ENCODE measurements around the gene SCLY.

The SCLY gene

DNA sequence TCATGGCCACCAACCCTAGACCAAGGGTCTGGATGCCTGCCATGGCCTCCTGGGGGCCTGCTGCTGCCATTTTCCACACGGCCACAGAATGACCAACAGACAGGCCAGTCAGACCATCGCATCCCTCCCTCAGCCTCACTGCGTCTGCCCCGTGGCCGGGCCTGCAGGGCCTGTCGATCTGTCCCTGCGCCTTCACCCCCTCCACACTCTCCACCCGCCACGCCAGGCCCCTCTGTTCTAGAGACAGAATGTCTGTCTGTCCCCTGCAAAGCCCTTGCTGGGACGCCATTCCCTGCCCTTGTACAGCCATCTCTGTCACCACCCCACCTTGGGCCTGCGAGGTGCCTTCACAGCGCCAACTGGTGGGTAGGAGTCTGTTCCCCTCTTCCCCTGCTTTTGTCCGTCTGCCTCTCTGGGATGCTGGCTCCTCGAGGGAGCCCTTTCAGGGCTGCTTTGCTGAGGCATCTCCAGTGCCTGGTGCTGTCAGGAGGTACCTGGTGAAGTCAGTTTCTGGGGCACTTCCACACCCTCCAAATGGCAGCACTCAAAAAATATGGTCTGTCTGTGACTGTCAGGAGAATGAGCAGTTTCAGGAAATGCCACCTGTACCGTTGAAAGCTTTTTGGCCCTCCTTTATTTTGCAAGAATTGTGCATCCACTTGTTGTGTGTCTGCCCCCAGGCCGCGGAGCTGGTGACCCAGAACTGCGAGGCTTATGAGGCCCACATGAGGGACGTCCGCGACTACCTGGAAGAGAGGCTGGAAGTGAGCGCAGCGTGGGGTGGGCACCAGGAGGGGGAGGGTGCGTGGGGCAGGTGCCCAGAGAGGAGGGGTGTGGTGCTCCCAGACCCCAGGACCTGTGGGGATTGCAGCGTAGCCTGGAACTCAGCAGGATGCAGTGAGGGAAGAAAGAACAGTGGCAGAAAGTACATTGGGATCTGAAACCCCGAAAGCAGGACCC, 32.7 kb downstream of the SCLY start:
- FAIRE-seq (no peak), DNase-seq (ENCODE audit: insufficient read length, low spot score) (no peak)
- TF ChIP-seq POU2F2 (IDR thresholded peaks at IDR 0.05; ENCODE audit: low read depth, low read length): no peak

DNA sequence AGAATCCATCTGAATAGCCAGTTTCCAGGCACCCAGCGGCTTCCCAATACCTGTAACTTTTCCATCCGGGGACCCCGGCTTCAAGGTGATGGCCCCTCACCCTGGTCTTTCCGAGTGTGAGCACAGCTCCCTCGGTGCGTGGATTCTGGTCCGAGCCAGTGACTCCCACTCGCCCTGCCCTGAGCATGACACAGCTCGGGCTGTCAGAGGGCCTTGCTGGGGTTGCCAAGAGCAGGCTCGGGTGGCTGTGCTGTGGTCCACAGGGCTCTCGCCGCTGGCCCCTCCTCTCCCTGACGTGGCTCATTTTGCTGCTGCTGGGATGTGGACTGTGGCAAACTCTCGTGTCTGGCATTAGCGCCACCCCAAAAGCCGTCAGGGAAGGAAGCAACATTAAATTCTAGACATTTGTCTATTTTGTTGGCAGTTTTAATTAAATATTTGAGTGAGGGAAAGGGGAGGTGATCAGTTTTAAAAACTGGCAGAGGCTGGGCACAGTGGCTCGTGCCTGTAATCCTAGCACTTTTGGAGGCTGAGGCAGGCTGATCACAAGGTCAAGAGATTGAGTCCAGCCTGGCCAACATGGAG, 33.7 kb downstream of the SCLY start:
- TF ChIP-seq TAF1 (IDR thresholded peaks at IDR 0.05; ENCODE audit: low read depth, low read length): no peak
- TF ChIP-seq SPI1 (IDR thresholded peaks at IDR 0.05; ENCODE audit: low read depth, low read length): no peak
- TF ChIP-seq POLR2AphosphoS5 (IDR thresholded peaks at IDR 0.05; ENCODE audit: low read depth, low read length): no peak
- TF ChIP-seq POLR2A (IDR thresholded peaks at IDR 0.05; ENCODE audit: low read depth, low read length): no peak
- TF ChIP-seq PAX5 (IDR thresholded peaks at IDR 0.05; ENCODE audit: insufficient read depth, low read length, severe bottlenecking): no peak
- no peak for TF ChIP-seq POU2F2 (IDR thresholded peaks at IDR 0.05; ENCODE audit: low read depth, low read length)
- DNase-seq (ENCODE audit: insufficient read length, low spot score) (no peak), FAIRE-seq (no peak)

GRCh38 chr2:238095143-238095542, 34.3 kb downstream of the SCLY start:
- DNase-seq (ENCODE audit: insufficient read length, low spot score) (no peak), FAIRE-seq (no peak)
- TF ChIP-seq POLR2AphosphoS5 (IDR thresholded peaks at IDR 0.05; ENCODE audit: low read depth, low read length) (no peak), SPI1 (IDR thresholded peaks at IDR 0.05; ENCODE audit: low read depth, low read length) (no peak), TAF1 (IDR thresholded peaks at IDR 0.05; ENCODE audit: low read depth, low read length) (no peak)

DNA sequence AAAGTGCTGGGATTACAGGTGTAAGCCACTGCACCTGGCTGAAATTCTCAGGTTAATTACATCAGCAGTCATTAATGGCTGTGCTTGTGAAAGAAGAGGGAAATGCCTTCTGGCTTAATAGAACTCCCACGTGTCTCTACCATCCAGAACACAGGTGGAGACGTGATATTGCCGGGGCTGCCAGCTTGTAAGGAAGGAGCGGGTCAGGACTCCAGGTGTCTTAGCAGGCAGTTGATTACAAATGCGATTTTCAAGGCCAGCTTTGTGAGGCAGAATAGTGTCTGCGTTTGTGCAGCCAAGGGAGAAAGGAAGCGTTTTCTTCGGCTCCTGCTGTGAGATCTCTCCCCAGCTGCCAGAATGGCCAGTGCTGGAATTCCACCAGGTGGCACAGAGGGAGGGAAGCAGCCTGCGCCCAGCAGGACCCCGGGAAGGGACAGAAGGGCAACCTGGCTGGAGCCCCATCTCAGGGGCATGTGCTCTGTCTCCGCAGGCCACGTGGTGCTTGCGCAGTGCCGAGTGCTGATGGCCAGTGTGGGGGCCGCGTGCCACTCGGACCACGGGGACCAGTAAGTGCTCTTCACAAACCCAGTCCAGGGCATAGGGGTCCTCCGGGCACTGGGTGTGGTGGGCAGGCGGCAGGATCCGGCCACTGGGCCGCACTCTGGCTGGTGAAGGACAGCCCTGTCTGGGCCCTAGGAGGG, 35.7 kb downstream of the SCLY start:
- no peak for DNase-seq (ENCODE audit: insufficient read length, low spot score)
- no peak for TF ChIP-seq POU2F2 (IDR thresholded peaks at IDR 0.05; ENCODE audit: low read depth, low read length)
- TF ChIP-seq SPI1 (IDR thresholded peaks at IDR 0.05; ENCODE audit: low read depth, low read length): no peak
- no peak for TF ChIP-seq POLR2A (IDR thresholded peaks at IDR 0.05; ENCODE audit: low read depth, low read length)
- no peak for TF ChIP-seq TAF1 (IDR thresholded peaks at IDR 0.05; ENCODE audit: low read depth, low read length)
- TF ChIP-seq PAX5 (IDR thresholded peaks at IDR 0.05; ENCODE audit: insufficient read depth, low read length, severe bottlenecking): no peak
- no peak for TF ChIP-seq POLR2AphosphoS5 (IDR thresholded peaks at IDR 0.05; ENCODE audit: low read depth, low read length)
- no peak for FAIRE-seq

GRCh38 chr2:238097201-238097987, 36.6 kb downstream of the SCLY start:
- no peak for DNase-seq (ENCODE audit: insufficient read length, low spot score)
- no peak for TF ChIP-seq POLR2AphosphoS5 (IDR thresholded peaks at IDR 0.05; ENCODE audit: low read depth, low read length)
- TF ChIP-seq SPI1 (IDR thresholded peaks at IDR 0.05; ENCODE audit: low read depth, low read length): no peak
- TF ChIP-seq PAX5 (IDR thresholded peaks at IDR 0.05; ENCODE audit: insufficient read depth, low read length, severe bottlenecking): no peak
- FAIRE-seq: no peak

DNA sequence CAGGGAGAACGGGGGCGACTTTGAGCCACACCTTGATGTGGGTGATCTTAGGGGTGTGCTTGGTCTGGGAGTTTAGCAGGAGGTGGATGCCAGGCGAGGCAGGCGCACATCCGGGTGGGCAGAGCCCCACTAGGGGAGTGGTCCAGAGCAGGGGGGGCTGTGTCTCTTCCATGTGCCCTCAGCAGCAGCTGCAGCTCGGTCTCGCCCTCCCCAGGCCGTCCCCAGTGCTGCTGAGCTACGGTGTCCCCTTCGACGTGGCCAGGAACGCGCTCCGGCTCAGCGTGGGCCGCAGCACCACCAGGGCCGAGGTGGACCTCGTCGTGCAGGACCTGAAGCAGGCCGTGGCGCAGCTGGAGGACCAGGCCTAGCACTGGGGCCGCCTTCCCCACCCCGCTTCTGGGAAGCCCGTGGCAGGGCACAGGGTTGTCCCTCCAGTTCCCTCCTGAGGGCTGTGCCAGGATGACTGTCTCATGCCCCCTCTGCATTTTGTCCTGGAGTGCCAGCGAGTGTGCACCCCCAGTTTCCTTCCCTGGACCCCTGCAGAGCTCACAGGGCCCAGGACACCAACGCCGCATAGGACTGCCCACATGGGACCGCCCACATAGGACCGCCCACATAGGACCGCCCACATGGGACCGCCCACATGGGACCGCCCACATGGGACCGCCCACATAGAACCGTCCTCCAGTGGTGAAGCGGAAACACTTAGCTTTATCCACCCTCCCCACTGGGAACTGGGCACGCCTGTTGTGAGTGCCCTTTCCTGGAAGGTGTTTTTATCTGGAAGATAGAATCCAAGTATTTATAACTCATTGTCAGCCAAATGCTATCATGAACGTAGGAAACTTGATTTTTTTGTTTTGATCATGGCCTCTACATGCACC, 37.4 kb downstream of the SCLY start:
- TF ChIP-seq PAX5 (IDR thresholded peaks at IDR 0.05; ENCODE audit: insufficient read depth, low read length, severe bottlenecking) (no peak), POLR2AphosphoS5 (IDR thresholded peaks at IDR 0.05; ENCODE audit: low read depth, low read length) (no peak), TAF1 (IDR thresholded peaks at IDR 0.05; ENCODE audit: low read depth, low read length) (no peak), POLR2A (IDR thresholded peaks at IDR 0.05; ENCODE audit: low read depth, low read length) (no peak), POU2F2 (IDR thresholded peaks at IDR 0.05; ENCODE audit: low read depth, low read length) (no peak), SPI1 (IDR thresholded peaks at IDR 0.05; ENCODE audit: low read depth, low read length) (no peak)
- DNase-seq (ENCODE audit: insufficient read length, low spot score): peak; percentile 85
- peak; percentile 94 for FAIRE-seq

DNA sequence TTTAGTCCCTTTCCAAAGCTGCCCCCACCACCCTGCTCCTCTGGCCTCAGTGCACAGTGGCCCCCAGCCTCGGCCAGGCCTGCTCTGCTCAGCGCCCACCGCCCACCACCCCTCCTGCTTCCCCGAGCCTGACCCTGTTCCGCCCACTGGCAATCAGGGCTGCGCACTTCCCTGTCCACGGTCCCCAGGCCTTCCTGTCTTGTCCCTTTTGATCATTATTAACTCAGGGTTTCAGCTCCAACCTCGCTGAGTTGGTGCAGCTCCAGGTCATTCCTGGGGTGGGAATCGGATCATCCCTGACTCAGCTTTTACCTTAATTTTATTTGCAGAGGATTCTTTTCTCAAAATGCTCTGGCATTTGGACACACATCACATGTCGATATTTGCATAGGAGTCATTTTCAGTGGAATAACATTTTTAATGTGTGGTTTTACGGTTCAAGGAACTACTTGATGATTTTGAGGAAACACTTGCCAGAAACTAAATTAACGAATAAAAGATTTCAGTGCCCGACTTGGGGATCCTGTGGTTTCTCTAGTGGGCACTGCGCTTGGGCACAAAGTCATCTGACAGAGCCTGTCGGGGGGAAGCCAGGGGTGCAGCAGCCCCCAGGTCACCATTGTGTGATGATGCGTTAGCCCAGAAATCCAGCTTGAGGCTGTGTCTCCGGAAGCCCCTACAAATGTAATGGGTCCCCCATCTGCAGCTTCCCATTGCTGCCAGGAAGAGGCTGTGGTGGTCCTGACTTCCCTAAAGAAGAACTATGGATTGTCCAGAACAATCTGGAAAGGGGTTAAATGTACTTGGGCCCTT, 38.3 kb downstream of the SCLY start:
- no peak for FAIRE-seq
- TF ChIP-seq TAF1 (IDR thresholded peaks at IDR 0.05; ENCODE audit: low read depth, low read length): no peak
- no peak for TF ChIP-seq POLR2AphosphoS5 (IDR thresholded peaks at IDR 0.05; ENCODE audit: low read depth, low read length)
- no peak for TF ChIP-seq SPI1 (IDR thresholded peaks at IDR 0.05; ENCODE audit: low read depth, low read length)
- TF ChIP-seq PAX5 (IDR thresholded peaks at IDR 0.05; ENCODE audit: insufficient read depth, low read length, severe bottlenecking): no peak
- TF ChIP-seq POLR2A (IDR thresholded peaks at IDR 0.05; ENCODE audit: low read depth, low read length): no peak
- TF ChIP-seq POU2F2 (IDR thresholded peaks at IDR 0.05; ENCODE audit: low read depth, low read length): no peak
- DNase-seq (ENCODE audit: insufficient read length, low spot score): no peak

- TF ChIP-seq TAF1 (IDR thresholded peaks at IDR 0.05; ENCODE audit: low read depth, low read length): no peak
- TF ChIP-seq PAX5 (IDR thresholded peaks at IDR 0.05; ENCODE audit: insufficient read depth, low read length, severe bottlenecking): no peak
- TF ChIP-seq SPI1 (IDR thresholded peaks at IDR 0.05; ENCODE audit: low read depth, low read length): no peak
- no peak for TF ChIP-seq POLR2A (IDR thresholded peaks at IDR 0.05; ENCODE audit: low read depth, low read length)
- no peak for TF ChIP-seq POU2F2 (IDR thresholded peaks at IDR 0.05; ENCODE audit: low read depth, low read length)
- no peak for TF ChIP-seq POLR2AphosphoS5 (IDR thresholded peaks at IDR 0.05; ENCODE audit: low read depth, low read length)
- FAIRE-seq (no peak), DNase-seq (ENCODE audit: insufficient read length, low spot score) (no peak)
Measured at GRCh38 chr2:238099714-238100048, 38.9 kb downstream of the SCLY start.
